Measurements from ENCODE around the gene KIF21B.
A peak's percentile ranks its signal among the peaks of the same experiment; 100 is the strongest.

GRCh38 chr1:201015551-201016091, 7.9 kb downstream of the KIF21B start:
- peak; percentile 72 for TF ChIP-seq GATA2 (IDR thresholded peaks at IDR 0.05; ENCODE audit: low read depth, low read length)
- no peak for TF ChIP-seq GATA3 (IDR thresholded peaks at IDR 0.05; ENCODE audit: low read depth, low read length)

All from SH-SY5Y (cell line).